ENCODE results near the gene MMP12.
"Not testable (repeated sequence)": the region's sequence is repeated elsewhere in the genome, so short reads cannot be mapped to it uniquely, and the experiment has no call there.

Gene MMP12

DNA sequence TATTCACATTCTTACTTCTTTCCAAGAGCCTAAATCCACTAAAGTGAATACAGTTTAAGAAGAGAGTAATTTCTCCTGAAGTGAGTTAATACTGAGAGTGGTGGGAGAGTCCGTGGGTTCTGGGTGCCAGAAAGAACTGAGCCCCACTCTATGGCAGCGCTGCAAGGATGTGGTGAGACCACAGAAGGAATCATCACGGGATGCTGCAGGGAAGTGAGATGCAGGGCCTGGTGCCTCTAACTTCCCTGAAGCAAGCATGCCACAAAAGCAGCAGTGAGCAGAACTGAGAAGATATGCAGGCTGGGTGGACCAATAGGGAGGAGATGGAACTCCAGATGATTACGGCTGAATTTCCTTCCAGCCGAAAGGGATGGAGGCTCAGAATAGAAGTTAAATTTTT lies 5.0 kb upstream of the MMP12 start:
- TF ChIP-seq, protein P1, sequence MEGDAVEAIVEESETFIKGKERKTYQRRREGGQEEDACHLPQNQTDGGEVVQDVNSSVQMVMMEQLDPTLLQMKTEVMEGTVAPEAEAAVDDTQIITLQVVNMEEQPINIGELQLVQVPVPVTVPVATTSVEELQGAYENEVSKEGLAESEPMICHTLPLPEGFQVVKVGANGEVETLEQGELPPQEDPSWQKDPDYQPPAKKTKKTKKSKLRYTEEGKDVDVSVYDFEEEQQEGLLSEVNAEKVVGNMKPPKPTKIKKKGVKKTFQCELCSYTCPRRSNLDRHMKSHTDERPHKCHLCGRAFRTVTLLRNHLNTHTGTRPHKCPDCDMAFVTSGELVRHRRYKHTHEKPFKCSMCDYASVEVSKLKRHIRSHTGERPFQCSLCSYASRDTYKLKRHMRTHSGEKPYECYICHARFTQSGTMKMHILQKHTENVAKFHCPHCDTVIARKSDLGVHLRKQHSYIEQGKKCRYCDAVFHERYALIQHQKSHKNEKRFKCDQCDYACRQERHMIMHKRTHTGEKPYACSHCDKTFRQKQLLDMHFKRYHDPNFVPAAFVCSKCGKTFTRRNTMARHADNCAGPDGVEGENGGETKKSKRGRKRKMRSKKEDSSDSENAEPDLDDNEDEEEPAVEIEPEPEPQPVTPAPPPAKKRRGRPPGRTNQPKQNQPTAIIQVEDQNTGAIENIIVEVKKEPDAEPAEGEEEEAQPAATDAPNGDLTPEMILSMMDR (IDR thresholded peaks at IDR 0.05; ENCODE audit: low read length, missing control alignments), result no peak
- DNase-seq (ENCODE audit: low read depth), result no peak
- no peak overlapping the region for H3K4me3 ChIP-seq (replicated peaks; ENCODE audit: low read depth, low read length)

DNA sequence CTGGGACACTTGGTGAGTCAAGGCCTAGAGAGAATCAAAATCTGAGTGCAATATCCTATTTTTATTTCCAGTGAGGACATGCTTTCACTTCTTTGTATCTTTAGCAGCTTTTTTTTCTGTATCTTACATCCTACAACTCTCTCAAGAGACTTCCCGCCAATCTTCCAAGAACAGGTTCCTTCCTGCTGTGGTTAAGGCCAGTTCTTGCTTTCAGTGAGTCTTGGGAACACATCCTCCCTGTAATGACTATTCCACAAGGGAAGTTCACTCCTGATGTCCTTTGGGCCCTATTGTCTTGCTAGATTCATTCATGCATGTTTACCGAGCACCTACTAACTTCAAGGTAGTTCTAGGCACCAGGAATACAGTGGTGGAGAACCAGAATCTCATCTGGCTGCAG lies 3.8 kb upstream of the MMP12 start:
- H3K4me3 ChIP-seq (replicated peaks; ENCODE audit: low read depth, low read length), result no peak overlapping the region
- TF ChIP-seq, protein P1 (IDR thresholded peaks at IDR 0.05; ENCODE audit: low read length, missing control alignments), result no peak
- no peak for DNase-seq (ENCODE audit: low read depth)

DNA sequence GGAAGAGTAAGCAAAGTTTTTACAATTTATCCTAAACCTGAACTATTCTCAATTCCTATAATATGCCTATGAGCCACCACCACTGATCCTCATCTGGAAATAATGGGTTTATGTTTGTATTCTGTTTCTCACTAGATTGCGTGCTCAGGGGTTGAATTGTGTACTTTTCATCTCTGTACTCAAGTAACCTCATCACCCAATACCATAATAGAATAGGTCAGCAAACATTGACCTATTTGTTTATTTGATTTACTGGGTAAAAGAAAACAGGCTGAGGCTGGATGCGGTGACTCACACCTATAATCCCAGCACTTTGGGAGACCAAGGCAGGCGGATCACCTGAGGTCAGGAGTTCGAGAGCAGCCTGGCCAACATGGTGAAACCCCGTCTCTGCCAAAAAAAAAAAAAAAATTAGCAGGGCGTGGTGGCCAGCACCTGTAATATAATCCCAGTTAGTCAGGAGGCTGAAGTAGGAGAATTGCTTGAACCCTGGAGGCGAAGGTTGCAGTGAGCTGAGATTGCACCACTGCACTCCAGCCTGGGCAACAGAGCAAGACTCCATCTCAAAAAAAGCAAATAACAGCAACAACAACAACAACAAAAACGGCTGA lies 5.3 kb downstream of the MMP12 start:
- not testable (repeated sequence) for DNase-seq (ENCODE audit: low read depth); H3K4me3 ChIP-seq (replicated peaks; ENCODE audit: low read depth, low read length)

DNA sequence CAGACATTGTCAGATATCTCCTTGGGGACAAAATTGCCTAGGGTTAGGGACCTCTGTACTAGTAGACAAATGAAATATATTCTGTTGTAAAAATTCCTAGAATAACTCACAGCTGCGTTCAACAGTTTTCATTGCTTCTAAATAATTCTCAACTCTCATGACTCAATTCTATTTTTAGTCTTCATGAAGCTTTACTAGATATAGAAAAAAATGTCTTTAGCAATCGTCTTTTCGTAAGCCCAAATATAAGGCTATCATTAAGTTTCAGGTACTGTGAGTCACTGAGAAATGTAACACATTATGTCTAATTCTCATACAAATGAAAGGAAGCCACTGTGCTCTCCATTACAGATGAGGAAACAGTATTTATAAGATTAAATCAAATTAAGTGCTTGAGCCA lies 6.4 kb downstream of the MMP12 start:
- H3K4me3 ChIP-seq (replicated peaks; ENCODE audit: low read depth, low read length), result no peak overlapping the region
- TF ChIP-seq, protein P1 (IDR thresholded peaks at IDR 0.05; ENCODE audit: low read length, missing control alignments), result no peak
- peak; percentile 2 for DNase-seq (ENCODE audit: low read depth)

DNA sequence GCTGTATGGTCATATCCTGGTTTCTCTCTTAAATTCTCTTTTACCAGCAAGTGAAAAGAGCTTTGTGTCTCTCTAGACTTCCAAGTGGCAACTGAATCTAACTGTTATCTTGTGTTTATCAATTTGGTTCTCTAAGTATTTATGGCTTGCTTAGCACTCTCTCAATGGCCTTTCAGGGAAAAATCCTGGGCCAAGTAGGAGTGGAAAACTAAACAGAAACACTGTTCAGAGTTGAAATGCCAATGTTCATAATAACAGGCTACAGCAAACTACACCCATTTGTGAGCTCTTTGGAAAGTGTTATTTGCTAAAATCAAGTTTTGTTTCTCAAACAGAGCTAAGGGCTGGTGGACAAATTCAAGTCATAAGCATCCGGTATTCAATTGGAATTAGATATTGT lies 10.1 kb downstream of the MMP12 start:
- no peak for DNase-seq (ENCODE audit: low read depth)
- TF ChIP-seq, protein P1 (IDR thresholded peaks at IDR 0.05; ENCODE audit: low read length, missing control alignments), result no peak
- no peak overlapping the region for H3K4me3 ChIP-seq (replicated peaks; ENCODE audit: low read depth, low read length)

DNA sequence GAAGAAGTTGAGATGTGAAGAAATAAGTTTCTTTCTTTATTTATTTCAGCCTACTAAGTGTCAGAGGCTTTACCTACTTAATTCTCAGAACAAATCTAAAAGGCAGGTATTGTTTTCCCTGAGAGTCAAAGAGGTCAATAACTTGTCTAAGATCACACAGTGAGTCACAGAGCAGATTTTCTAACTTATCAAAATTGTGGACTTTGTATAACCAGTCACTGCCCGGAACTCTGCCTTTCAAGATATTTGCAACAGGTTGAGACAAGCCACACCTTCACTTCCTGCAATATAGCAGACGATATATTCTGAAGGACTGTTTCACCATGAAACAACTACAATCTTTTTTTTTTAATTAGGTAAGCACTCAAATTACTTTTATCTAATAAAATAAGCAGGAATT lies 20.8 kb downstream of the MMP12 start:
- TF ChIP-seq, protein P1 (IDR thresholded peaks at IDR 0.05; ENCODE audit: low read length, missing control alignments), result no peak
- H3K4me3 ChIP-seq (replicated peaks; ENCODE audit: low read depth, low read length), result no peak overlapping the region
- DNase-seq (ENCODE audit: low read depth), result no peak

DNA sequence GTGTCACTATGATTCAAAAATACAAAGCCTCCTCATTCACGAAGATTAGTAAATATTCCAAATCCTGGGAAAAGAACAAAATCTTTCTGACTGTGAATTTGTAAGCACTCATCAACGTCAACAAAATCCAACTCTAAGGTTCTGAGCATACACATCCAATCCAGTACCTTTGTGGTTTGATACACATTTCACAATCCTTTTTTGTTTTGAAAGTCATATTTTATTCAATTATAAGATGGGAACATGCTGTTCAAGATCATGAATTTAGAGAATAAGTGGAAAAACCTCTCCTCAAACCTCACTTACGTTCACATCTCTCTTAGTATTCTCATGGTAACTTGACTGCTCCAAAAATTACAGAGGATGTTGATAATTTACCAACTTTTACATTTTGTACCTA lies 21.7 kb downstream of the MMP12 start:
- no peak for DNase-seq (ENCODE audit: low read depth)
- TF ChIP-seq, protein P1 (IDR thresholded peaks at IDR 0.05; ENCODE audit: low read length, missing control alignments), result no peak
- H3K4me3 ChIP-seq (replicated peaks; ENCODE audit: low read depth, low read length), result no peak overlapping the region
